GM12878 (cell line): ENCODE data around the gene PPP1R18.

Source experiments
- CBX5 ChIP-seq: sonication (generic); IDR thresholded peaks from 2 replicates; pipeline ENCODE4 v1.6.1; 2016; ENCODE audit warnings: low read depth, moderate library complexity, mild to moderate bottlenecking, inconsistent platforms
- CHD1 ChIP-seq: IDR thresholded peaks from 2 replicates; pipeline ENCODE4 v1.6.1; 2012; ENCODE audit warnings: low read depth, low read length, improper control_type of control experiment
- CHD2 ChIP-seq: IDR thresholded peaks from 2 replicates; pipeline ENCODE4 v1.6.1; 2011; ENCODE audit warnings: low read depth, low read length, improper control_type of control experiment, borderline replicate concordance
- CREB1 ChIP-seq: IDR thresholded peaks from 2 replicates; pipeline ENCODE4 v1.6.1; 2012; ENCODE audit warnings: low read depth, mild to moderate bottlenecking, inconsistent platforms
- EP300 ChIP-seq, 2 experiments: fragments of 150-350 bp in 1 of 2; IDR thresholded peaks; 2 replicates each; pipeline ENCODE4 v1.6.1; 2011 to 2012; ENCODE audit warnings: low read depth in 2 of 2, low read length in 2 of 2, borderline replicate concordance in 1 of 2, improper control_type of control experiment in 1 of 2, inconsistent platforms in 1 of 2; ENCODE audit not compliant: control insufficient read depth in 1 of 2
- FOXM1 ChIP-seq: IDR thresholded peaks from 2 replicates; pipeline ENCODE4 v1.6.1; 2012; ENCODE audit warnings: low read depth, mild to moderate bottlenecking, inconsistent platforms, low read length, moderate library complexity
- JUND ChIP-seq: IDR thresholded peaks from 2 replicates; pipeline ENCODE4 v1.6.1; 2012; ENCODE audit warnings: low read depth, mild to moderate bottlenecking, low read length, improper control_type of control experiment, moderate library complexity
- KAT2A ChIP-seq: conservative IDR thresholded peaks from 2 replicates; pipeline ENCODE4 v1.6.1; 2011; ENCODE audit warnings: low read depth, low read length; ENCODE audit not compliant: control insufficient read depth
- NFXL1 ChIP-seq: fragments of 450-650 bp; IDR thresholded peaks from 2 replicates; pipeline ENCODE4 v1.6.1; 2017; ENCODE audit warnings: antibody characterized with exemption, mild to moderate bottlenecking, borderline replicate concordance
- NRF1 ChIP-seq: conservative IDR thresholded peaks from 2 replicates; pipeline ENCODE4 v1.6.1; 2011; ENCODE audit warnings: mild to moderate bottlenecking, low read depth, low read length, improper control_type of control experiment
- RBBP5 ChIP-seq: fragments of 200-600 bp; sonication (generic); conservative IDR thresholded peaks from 2 replicates; pipeline ENCODE4 v1.6.1; 2016
- TF ChIP-seq, protein P1 (sequence below), 3 experiments: IDR thresholded peaks in 2 of 3; conservative IDR thresholded peaks in 1 of 3; 2 replicates each; pipeline ENCODE4 v1.5.1; 2011; ENCODE audit warnings: low read depth in 3 of 3, low read length in 3 of 3, mild to moderate bottlenecking in 3 of 3, control low read depth in 2 of 3, moderate library complexity in 2 of 3, inconsistent platforms in 1 of 3, mixed read lengths in 1 of 3; ENCODE audit not compliant: control insufficient read depth in 2 of 3, insufficient read depth in 1 of 3; ENCODE audit errors: extremely low read depth in 1 of 3
- TF ChIP-seq, protein P2 (sequence below): fragments of 450-650 bp; IDR thresholded peaks from 2 replicates; pipeline ENCODE4 v1.6.1; 2016; ENCODE audit warnings: mild to moderate bottlenecking, moderate library complexity, borderline replicate concordance
- TF ChIP-seq, protein P3 (sequence below): fragments of 450-650 bp; IDR thresholded peaks from 2 replicates; pipeline ENCODE4 v1.6.1; 2018; ENCODE audit warnings: mild to moderate bottlenecking, low read depth, moderate library complexity; ENCODE audit not compliant: partially characterized antibody

DNA sequence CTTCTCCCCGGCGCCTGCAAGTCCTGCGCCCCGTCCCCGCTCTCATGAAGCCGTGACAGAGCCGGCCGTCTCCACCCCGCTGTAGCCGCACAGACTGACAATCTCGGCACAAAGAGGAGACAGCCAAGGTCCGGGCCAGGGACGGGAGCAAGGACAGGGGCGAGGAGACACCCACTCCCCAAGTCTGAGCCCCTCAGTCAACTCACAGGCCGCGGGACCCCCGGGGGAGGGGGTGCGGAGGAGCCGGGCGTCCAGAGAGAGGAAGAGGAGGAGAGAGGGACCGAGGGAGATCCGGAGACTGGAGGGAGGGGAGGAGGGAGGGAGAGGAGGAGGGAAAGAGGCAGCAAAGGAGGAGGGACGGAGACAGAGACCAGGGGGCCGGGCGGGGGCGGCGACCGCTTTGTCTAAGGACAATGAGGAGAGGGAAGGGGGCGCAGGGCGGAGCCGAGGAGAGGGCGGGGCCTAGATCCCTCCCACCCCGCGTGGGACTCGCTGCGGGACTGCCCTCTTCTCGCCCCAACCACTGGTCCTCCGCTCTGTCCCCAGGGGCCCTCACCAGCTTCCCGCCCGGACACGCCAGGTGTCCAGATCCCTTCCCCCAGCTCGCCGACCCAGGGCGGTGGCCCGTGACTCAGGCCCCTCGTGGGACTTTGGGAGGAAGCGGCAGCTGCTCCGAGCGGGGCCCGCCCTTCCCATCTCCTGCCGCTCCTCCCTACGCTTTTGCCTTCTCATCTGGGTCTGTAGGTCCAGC lies 638 bp upstream of the PPP1R18 start:
- TF ChIP-seq, protein P1, sequence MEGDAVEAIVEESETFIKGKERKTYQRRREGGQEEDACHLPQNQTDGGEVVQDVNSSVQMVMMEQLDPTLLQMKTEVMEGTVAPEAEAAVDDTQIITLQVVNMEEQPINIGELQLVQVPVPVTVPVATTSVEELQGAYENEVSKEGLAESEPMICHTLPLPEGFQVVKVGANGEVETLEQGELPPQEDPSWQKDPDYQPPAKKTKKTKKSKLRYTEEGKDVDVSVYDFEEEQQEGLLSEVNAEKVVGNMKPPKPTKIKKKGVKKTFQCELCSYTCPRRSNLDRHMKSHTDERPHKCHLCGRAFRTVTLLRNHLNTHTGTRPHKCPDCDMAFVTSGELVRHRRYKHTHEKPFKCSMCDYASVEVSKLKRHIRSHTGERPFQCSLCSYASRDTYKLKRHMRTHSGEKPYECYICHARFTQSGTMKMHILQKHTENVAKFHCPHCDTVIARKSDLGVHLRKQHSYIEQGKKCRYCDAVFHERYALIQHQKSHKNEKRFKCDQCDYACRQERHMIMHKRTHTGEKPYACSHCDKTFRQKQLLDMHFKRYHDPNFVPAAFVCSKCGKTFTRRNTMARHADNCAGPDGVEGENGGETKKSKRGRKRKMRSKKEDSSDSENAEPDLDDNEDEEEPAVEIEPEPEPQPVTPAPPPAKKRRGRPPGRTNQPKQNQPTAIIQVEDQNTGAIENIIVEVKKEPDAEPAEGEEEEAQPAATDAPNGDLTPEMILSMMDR (IDR thresholded peaks at IDR 0.05 in 2 of 3, conservative IDR thresholded peaks at IDR 0.05 in 1 of 3; ENCODE audit: control insufficient read depth in 2 of 3, extremely low read depth in 1 of 3, insufficient read depth in 1 of 3, low read depth in 3 of 3, low read length in 3 of 3) = no peak
- TF ChIP-seq EP300 (IDR thresholded peaks at IDR 0.05; ENCODE audit: borderline replicate concordance in 1 of 2, control insufficient read depth in 1 of 2, low read depth in 2 of 2, low read length in 2 of 2) (peak; percentile 60 to 91), KAT2A (no peak), CREB1 (no peak), CHD1 (no peak), FOXM1 (no peak), NRF1 (no peak), CBX5 (no peak), JUND (no peak), CHD2 (peak; percentile 92), RBBP5 (no peak), NFXL1 (peak; percentile 100)
- TF ChIP-seq, protein P2, sequence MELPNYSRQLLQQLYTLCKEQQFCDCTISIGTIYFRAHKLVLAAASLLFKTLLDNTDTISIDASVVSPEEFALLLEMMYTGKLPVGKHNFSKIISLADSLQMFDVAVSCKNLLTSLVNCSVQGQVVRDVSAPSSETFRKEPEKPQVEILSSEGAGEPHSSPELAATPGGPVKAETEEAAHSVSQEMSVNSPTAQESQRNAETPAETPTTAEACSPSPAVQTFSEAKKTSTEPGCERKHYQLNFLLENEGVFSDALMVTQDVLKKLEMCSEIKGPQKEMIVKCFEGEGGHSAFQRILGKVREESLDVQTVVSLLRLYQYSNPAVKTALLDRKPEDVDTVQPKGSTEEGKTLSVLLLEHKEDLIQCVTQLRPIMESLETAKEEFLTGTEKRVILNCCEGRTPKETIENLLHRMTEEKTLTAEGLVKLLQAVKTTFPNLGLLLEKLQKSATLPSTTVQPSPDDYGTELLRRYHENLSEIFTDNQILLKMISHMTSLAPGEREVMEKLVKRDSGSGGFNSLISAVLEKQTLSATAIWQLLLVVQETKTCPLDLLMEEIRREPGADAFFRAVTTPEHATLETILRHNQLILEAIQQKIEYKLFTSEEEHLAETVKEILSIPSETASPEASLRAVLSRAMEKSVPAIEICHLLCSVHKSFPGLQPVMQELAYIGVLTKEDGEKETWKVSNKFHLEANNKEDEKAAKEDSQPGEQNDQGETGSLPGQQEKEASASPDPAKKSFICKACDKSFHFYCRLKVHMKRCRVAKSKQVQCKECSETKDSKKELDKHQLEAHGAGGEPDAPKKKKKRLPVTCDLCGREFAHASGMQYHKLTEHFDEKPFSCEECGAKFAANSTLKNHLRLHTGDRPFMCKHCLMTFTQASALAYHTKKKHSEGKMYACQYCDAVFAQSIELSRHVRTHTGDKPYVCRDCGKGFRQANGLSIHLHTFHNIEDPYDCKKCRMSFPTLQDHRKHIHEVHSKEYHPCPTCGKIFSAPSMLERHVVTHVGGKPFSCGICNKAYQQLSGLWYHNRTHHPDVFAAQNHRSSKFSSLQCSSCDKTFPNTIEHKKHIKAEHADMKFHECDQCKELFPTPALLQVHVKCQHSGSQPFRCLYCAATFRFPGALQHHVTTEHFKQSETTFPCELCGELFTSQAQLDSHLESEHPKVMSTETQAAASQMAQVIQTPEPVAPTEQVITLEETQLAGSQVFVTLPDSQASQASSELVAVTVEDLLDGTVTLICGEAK = no peak
- TF ChIP-seq, protein P3, sequence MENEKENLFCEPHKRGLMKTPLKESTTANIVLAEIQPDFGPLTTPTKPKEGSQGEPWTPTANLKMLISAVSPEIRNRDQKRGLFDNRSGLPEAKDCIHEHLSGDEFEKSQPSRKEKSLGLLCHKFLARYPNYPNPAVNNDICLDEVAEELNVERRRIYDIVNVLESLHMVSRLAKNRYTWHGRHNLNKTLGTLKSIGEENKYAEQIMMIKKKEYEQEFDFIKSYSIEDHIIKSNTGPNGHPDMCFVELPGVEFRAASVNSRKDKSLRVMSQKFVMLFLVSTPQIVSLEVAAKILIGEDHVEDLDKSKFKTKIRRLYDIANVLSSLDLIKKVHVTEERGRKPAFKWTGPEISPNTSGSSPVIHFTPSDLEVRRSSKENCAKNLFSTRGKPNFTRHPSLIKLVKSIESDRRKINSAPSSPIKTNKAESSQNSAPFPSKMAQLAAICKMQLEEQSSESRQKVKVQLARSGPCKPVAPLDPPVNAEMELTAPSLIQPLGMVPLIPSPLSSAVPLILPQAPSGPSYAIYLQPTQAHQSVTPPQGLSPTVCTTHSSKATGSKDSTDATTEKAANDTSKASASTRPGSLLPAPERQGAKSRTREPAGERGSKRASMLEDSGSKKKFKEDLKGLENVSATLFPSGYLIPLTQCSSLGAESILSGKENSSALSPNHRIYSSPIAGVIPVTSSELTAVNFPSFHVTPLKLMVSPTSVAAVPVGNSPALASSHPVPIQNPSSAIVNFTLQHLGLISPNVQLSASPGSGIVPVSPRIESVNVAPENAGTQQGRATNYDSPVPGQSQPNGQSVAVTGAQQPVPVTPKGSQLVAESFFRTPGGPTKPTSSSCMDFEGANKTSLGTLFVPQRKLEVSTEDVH = no peak
